ENCODE measurements around the gene TBC1D9.

The TBC1D9 gene

DNA sequence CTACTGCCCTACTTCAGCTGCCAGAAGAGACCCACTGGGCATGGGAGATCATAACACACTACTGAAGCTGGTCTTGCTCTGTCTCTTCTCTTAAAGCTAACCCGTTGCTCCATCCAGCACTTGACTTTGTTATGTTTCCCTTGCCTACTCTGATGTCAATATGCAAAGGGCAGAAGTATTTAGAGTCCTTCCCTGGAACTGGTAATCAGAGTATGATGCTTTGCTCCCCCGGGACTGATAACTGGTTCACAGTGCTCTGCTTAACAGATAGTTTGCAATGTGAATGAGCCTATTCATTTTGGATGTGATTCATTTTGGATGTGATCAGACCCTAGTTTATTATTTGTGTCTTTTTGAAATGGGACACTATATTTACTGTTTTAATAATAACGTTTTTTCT is 175.1 kb downstream of the TBC1D9 start:
- H3K79me2 ChIP-seq (ENCODE audit: insufficient read depth, low read length) = no peaks in the 10 kb centered on the region
- TF ChIP-seq, protein P1, sequence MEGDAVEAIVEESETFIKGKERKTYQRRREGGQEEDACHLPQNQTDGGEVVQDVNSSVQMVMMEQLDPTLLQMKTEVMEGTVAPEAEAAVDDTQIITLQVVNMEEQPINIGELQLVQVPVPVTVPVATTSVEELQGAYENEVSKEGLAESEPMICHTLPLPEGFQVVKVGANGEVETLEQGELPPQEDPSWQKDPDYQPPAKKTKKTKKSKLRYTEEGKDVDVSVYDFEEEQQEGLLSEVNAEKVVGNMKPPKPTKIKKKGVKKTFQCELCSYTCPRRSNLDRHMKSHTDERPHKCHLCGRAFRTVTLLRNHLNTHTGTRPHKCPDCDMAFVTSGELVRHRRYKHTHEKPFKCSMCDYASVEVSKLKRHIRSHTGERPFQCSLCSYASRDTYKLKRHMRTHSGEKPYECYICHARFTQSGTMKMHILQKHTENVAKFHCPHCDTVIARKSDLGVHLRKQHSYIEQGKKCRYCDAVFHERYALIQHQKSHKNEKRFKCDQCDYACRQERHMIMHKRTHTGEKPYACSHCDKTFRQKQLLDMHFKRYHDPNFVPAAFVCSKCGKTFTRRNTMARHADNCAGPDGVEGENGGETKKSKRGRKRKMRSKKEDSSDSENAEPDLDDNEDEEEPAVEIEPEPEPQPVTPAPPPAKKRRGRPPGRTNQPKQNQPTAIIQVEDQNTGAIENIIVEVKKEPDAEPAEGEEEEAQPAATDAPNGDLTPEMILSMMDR (IDR thresholded peaks at IDR 0.05; ENCODE audit: low read length) = no peak
- TF ChIP-seq EZH2 (IDR thresholded peaks at IDR 0.05; ENCODE audit: borderline replicate concordance, low read length) = no peak
- no peaks in the 10 kb centered on the region for H4K20me1 ChIP-seq (ENCODE audit: insufficient read depth, low read length)
- H3K36me3 ChIP-seq (ENCODE audit: insufficient read depth, low read length) = no peaks in the 10 kb centered on the region
- H3K4me1 ChIP-seq (ENCODE audit: insufficient read depth, low read length, severe bottlenecking) = no peaks in the 10 kb centered on the region
- H3K4me2 ChIP-seq (ENCODE audit: low read length) = no peak overlapping the region
- H2AFZ ChIP-seq (ENCODE audit: low read length) = no peak overlapping the region
- H3K9me3 ChIP-seq (ENCODE audit: low read length) = no peaks in the 10 kb centered on the region
- H3K9me2 ChIP-seq (ENCODE audit: low read depth, low read length) = no peaks in the 10 kb centered on the region
- no peaks in the 10 kb centered on the region for H3F3A ChIP-seq (ENCODE audit: insufficient read depth, low read length)
- no peak overlapping the region for H3K4me3 ChIP-seq (ENCODE audit: low read depth, low read length, poor library complexity, severe bottlenecking)
- H3K9ac ChIP-seq (ENCODE audit: low read length) = no peak overlapping the region
- no peak overlapping the region for H3K27ac ChIP-seq (ENCODE audit: low read depth, low read length, poor library complexity, severe bottlenecking)
- no peaks in the 10 kb centered on the region for H3K27me3 ChIP-seq (ENCODE audit: insufficient read depth, low read length)

GRCh38 chr4:140579278-140579677 is 176.9 kb downstream of the TBC1D9 start:
- no peak overlapping the region for H3K9ac ChIP-seq (ENCODE audit: low read length)
- H3K4me3 ChIP-seq (ENCODE audit: low read depth, low read length, poor library complexity, severe bottlenecking) = no peak overlapping the region
- no peaks in the 10 kb centered on the region for H3K9me3 ChIP-seq (ENCODE audit: low read length)
- no peaks in the 10 kb centered on the region for H4K20me1 ChIP-seq (ENCODE audit: insufficient read depth, low read length)
- no peaks in the 10 kb centered on the region for H3K27me3 ChIP-seq (ENCODE audit: insufficient read depth, low read length)
- H2AFZ ChIP-seq (ENCODE audit: low read length) = no peak overlapping the region
- H3K4me1 ChIP-seq (ENCODE audit: insufficient read depth, low read length, severe bottlenecking) = no peaks in the 10 kb centered on the region
- no peak overlapping the region for H3K27ac ChIP-seq (ENCODE audit: low read depth, low read length, poor library complexity, severe bottlenecking)
- no peak for TF ChIP-seq EZH2 (IDR thresholded peaks at IDR 0.05; ENCODE audit: borderline replicate concordance, low read length)
- TF ChIP-seq, protein P1 (IDR thresholded peaks at IDR 0.05; ENCODE audit: low read length) = no peak
- H3K4me2 ChIP-seq (ENCODE audit: low read length) = no peak overlapping the region
- H3K9me2 ChIP-seq (ENCODE audit: low read depth, low read length) = no peaks in the 10 kb centered on the region
- H3K36me3 ChIP-seq (ENCODE audit: insufficient read depth, low read length) = no peaks in the 10 kb centered on the region
- H3F3A ChIP-seq (ENCODE audit: insufficient read depth, low read length) = no peaks in the 10 kb centered on the region
- no peaks in the 10 kb centered on the region for H3K79me2 ChIP-seq (ENCODE audit: insufficient read depth, low read length)

- Histone ChIP-seq H3K79me2 (ENCODE audit: insufficient read depth, low read length) (no peaks in the 10 kb centered on the region), H3K27me3 (ENCODE audit: insufficient read depth, low read length) (peaks cover 7% of the 10 kb centered on the region; the same call in 1 of the 2 replicates), H3K4me2 (ENCODE audit: low read length) (no peak overlapping the region), H3K4me1 (ENCODE audit: insufficient read depth, low read length, severe bottlenecking) (no peaks in the 10 kb centered on the region), H4K20me1 (ENCODE audit: insufficient read depth, low read length) (no peaks in the 10 kb centered on the region), H3F3A (ENCODE audit: insufficient read depth, low read length) (no peaks in the 10 kb centered on the region), H3K4me3 (ENCODE audit: low read depth, low read length, poor library complexity, severe bottlenecking) (no peak overlapping the region), H3K9me2 (ENCODE audit: low read depth, low read length) (no peaks in the 10 kb centered on the region), H3K27ac (ENCODE audit: low read depth, low read length, poor library complexity, severe bottlenecking) (no peak overlapping the region), H3K9me3 (ENCODE audit: low read length) (no peaks in the 10 kb centered on the region), H3K9ac (ENCODE audit: low read length) (no peak overlapping the region), H3K36me3 (ENCODE audit: insufficient read depth, low read length) (no peaks in the 10 kb centered on the region), H2AFZ (ENCODE audit: low read length) (no peak overlapping the region)
- TF ChIP-seq EZH2 (IDR thresholded peaks at IDR 0.05; ENCODE audit: borderline replicate concordance, low read length) = no peak
- TF ChIP-seq, protein P1 (IDR thresholded peaks at IDR 0.05; ENCODE audit: low read length) = no peak
These were observed 180.7 kb downstream of the TBC1D9 start for GRCh38 chr4:140575489-140575888.
